Dermis microvascular lymphatic vessel endothelial cell (primary cell): Measurements from ENCODE around the gene PGR. TPM values are rescaled to one million over a fixed set of nuclear protein-coding genes. Genes with fewer than 3 reads are reported as not detected.

Experiments used
- DNase-seq, 2 donors: peaks; one replicate each; pipeline versions ENCODE4 v3.0.0 to v3.0.0-alpha.2; 2010; ENCODE audit warnings: low read depth in 2 of 2
- total RNA-seq: library from RNA; depleted of rRNA; stranded (reverse); fragments of >200 nt; gene quantifications from 2 replicates; pipeline ENCODE4 v1.2.1, GENCODE V29; 2014

PGR gene
- total RNA-seq = under 0.01 TPM in 2 replicates

DNA sequence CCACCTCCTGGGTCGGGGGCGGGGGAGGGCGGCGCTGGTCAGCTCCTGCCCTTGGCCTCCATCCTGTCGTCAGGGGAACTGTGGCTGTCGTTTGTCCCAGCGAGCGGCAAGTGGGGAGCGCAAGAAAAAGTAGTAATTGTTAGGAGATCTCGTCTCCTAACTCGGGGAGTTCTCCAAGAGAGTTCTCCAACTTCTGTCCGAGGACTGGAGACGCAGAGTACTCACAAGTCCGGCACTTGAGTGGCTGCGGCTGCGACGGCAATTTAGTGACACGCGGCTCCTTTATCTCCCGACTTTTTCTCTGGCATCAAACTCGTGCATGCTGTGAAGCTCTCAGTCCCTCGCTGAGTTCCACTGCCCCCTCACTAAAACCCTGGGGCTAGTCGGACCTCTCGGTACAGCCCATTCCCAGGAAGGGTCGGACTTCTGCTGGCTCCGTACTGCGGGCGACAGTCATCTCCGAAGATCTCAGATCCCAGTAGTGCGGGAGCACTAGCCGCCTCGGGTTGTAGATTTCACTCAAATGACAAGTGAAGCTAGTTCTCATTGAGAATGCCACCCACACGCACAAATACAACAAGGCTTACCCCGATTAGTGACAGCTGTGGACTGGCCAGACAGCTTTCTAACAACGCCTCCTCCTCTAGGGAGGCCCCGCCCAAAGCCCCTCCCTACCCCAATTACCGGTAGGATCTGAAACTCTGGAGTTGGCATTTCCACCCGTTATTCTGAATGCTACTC, at the start of gene PGR:
PGR (minus strand) TSS at position 611 of the 741 bp plus-strand sequence. CDS start 743 bp downstream, outside the sequence.
- DNase-seq = no peak

DNA sequence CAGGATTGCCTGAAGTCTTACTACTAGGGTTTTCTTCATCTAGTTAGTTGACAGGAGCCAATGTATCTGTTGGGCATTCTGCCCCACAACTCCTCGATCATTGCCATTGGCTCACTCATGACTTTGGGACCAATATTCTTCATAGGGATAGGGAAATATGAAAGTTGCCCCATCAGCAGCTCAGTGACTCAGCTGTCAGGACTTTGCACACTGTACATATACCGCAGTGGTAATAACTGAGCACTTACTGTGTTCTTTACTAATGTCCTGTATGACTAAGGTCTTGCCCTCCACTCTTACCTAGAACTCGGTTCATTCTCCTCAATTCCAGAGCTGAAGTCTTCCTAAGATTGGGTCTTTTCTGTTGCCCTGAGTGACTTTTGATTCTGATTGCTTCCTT, 46.8 kb upstream of the PGR start:
- no peak for DNase-seq

DNA sequence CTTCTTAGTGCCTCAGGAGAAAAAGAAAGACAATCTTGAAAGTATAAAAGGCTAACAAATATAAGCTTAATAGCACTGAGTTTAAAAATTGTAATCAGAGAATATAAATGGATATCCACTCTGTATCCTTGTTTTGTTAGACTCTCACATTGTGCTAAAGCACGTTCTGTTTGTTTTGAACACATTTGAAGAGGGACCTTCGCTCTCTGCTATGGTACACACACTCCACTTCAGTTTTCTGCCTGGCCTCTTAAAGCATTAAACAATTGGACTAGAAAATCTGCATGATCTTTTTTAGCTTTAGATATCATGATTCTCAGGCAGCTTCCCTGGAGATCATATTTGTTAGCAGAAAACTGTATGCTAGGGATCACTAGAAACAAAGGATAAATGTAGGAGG, 40.3 kb upstream of the PGR start:
- no peak for DNase-seq

DNA sequence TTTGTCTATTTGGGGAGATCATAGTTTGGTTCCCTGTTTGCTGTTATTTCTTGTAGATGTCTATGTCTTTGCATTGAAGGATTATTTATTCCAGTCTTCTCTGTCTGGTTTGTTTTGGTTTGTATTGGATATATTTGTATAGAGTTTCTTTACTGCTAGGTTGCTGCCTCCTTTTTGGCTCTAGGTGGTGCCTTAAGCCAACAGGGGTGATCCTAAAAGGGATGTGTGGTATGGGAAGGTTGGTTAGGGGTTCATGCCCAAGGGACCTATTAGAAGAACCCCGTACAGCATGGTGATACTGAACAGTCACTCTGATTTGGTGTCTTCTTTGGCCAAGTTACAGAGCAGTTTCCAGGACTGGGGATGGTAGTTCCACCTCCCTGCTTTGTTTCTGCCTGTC, 36.4 kb upstream of the PGR start:
- DNase-seq = no peak

DNA sequence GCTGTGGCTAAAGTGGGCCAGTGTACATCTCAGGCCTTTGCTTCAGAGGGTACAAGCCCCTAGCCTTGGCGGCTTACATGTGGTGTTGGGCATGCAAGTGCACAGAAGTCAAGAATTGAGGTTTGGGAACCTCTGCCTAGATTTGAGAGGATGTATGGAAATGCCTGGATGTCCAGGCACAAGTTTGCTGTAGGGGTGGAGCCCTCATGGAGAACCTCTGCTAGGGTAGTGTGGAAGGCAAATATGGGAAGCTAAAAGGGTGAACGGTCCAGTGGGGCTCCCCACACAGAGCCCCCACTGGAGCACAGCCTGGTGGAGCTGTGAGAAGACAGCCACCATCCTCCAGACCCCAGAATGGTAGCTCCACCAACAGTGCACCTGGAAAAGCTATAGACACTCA, 28.5 kb upstream of the PGR start:
- no peak for DNase-seq

DNA sequence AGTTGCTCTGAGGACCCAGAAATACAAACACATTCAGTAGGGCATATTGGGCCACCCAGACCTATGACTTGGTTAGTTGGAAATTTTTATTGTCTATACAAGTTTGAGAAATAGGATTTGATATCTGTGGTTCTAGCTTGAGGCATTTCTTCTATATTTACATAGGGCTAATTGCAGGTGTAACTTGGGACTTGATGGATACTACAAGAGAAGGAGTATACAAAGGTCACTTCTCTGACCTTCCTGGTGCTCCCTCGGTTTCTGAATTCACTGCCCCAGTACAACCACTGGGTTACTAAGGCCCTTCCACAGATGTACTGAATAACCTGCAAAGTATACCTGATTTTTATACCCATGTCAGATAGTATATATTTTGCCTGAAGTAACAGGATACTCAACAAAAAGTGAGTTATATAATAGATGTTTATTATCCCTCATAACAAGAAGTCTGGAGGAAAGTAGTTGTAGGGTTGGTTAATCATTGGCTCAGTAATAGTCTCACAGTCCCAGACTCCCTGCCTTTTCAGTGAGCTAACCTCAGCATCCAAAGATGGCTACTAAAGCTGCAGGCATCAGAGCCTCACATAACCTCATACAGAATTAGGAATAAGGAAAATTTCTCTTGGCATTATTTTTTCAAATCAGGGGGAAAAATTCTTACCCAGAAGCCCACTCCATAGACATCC, 8.8 kb upstream of the PGR start:
- DNase-seq = no peak

DNA sequence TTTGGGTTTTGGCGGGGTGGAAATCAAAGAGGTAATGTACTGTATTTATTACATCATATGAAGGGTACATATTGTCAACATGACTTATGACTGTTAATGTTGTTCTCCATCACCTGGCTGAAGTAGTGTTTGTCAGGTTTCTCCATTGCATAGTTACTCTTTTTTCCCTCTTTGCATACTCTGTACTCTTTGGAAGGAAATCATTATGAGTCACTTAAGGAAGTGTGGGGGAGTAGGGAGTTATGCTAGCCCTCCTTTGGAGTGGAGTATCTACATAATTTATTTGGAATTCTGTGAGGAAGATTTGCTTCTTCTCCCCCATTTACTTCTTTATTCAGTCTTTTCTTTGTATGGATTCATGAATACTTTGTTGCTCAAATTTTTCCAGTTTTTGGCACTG, 3.6 kb upstream of the PGR start:
- no peak for DNase-seq

DNA sequence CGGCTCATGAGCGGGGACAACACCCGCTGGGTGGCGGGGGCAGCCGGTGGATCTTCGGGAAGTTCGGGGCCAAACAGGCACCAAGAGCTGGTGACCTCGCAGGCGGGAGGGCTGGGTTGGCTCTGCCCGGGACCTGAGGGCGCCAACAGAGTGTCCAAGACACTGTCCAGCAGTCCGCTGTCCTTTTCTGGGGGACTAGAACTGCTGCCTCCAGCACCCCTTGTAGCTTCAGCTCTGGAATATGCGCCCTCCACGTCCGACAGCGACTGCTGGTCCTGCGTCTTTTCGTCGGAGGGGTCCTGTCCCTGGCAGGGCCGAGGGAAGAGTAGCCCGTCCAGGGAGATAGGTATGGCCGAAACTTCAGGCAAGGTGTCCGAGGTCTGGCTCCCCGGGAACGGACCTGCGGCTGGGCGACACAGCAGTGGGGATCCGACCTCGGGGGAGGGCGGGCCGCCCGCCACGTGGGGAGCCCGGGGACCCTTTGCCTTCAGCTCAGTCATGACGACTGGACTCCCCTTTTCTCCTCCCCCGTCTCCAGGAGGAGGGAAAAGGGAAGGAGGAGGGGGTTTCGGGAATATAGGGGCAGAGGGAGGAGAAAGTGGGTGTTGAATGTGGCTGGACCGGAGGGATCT, 926 bp downstream of the PGR start:
- no peak for DNase-seq

DNA sequence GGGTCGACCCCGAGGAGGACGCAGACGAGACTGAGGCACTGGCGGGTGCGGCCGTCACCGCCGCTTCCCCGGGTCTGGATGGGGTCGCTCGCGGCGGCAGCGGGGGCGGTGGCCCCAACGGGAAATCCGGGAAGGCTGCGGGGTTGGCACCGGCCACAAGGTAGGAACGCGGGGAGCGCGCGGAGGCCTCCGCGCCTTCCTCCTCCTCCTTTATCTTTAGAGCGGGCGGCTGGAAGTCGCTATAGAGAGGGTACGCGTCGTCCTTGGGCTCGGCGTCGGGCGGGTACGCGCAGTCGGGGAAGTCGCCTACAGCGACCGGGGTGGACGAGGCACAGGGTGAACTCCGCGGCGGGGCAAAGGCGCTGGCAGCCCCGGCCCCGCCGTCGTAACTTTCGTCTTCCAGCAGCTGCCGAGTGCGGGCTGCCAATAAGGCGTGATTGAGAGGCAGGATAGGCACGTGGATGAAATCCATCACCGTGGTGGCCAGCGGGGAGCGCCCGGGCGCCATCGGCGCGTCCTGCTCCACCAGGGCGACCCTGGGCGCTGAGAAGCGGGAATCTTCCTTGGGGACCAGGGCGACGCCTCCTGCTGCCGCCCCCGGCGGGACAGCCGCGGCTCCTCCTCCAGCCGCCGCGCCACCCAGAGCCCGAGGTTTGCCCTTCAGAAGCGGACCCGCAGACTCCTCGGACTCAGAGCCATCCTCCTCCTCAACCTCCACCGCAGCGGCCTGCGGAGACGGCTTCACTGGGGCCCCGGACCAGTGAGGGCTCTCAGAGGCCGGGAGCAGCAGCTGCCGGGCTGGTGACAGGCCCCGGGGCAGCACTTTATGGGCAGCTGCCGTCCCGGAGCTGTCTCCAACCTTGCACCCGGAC, 1.7 kb downstream of the PGR start:
- no peak for DNase-seq

DNA sequence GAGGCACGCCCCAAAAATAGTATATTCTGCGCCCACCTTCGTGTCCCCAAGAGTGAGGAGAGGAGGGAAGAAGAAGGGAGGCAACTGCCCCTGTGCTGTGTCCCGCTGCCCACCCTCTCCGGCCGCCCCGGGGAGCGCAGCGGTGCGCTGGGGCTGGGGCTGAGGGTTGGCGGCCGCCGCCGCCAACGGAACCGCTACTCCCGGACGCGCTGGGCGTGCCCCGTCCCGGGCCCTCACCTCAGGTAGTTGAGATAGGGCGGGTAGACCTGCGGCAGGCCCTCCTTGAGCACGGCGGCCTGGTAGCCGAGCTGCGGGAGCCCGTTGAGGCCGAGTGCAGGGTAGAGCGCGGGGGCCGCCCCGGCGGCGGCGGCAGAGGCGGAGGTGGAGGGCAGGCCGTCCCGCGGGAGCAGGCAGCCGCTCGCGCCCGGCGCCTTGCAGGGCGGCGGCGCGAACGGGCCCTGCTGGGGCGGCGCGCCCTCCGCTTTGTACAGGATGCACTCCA, 2.4 kb downstream of the PGR start:
- DNase-seq = no peak

DNA sequence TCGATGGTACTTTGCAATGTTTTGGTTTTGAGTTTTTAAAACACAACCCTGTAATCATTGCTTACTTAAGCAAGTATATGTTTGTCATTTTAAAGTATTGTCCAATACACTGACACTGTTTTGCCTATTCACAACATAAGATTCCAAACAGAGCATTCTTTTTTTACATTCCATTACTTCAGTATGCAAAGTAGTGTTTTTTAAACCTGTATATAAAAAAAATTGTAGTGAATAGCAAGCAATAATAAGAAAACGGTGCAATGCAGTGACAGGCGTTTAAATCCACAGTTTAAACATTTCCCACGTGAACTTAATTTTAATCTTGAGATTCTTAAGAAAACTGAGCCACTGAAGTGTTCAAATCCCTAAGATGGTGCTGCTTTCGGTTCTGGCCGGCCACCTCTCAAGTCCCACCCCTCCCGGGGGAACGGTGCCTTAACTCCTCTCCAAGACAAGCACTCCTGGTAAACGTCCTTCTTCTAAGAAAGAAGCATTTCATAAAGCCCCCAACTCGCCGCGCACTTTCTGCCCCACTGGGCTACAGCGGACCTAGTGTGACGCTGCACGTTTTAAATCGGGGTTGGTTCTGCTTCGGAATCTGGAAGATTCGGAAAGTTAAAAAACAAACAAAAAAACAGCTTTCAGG, 2.9 kb downstream of the PGR start:
- no peak for DNase-seq

DNA sequence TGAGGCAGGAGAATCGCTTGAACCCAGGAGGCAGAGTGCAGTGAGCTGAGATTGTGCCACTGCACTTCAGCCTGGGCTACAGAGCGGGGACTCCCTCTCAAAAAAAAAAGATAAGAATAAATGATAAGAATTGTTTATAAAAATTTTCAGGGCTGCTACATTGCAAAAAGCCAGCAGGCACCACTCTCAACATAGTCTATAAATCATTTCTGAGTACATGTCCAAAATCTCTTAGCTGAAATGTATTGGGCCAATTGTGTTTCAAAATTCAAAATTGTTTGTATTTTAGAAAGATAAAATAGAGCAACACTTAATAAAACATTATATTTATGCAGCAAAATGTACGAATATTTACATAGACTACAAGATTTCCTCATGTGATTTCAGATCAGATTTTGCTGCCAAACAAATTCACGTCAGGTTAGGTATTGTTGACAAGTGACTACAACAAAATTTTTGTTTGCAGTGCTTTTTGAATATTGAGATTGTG, 13.9 kb downstream of the PGR start:
- no peak for DNase-seq

DNA sequence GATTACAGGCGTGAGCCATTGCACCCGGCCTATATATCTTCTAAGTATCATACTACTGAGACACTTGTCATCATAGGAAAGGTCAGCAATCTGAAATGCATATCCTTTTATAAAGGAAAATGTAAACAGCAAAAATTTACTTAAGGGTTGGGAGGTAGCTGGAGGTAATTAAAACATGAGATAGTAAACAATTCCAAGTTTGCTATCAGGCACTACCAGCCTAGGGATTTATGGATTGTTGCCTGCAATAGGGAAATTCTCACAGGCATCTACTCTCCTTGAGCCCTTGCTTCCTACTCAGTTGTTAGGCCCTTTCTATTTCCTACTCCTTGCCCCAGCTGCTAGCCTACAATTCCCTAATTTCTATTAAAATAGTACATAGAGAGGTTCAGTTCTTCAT, 16.1 kb downstream of the PGR start:
- no peak for DNase-seq

DNA sequence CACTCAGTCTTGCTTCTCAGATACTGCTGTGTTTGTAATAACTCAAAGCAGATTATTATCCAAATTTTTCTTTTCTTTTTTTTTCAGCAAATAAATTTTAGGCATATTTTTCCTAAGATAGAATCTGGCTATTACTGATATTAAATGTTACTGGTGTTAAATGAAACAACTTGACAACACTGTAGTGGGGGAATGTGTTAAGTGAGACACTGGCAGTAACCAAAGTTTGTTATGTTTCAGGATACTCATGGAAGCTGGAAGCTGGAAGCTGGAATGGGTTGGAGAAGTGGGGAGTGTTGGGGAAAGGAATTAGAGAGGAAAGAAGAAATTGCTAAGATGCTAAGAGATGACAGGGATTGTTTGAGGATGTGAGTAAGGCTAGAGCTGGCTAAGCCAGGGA, 24.9 kb downstream of the PGR start:
- no peak for DNase-seq

DNA sequence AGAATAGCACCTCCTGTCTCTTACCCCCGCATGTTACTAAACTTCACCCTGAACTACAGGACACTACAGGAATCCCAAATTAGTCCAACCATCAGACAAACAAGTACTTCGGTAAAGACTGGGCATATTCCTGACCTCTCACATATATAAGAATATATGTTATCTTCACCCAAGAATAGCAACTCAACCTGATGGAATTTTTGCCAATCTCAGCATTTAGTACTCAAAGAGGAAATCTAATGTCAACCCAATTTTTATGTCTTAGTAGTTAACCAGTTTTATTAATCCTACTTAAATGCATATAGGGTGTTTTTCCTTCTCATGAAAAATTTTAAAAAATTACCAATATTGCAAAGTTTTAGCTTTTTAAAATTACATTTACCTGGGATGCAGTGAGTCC, 26.2 kb downstream of the PGR start:
- no peak for DNase-seq

DNA sequence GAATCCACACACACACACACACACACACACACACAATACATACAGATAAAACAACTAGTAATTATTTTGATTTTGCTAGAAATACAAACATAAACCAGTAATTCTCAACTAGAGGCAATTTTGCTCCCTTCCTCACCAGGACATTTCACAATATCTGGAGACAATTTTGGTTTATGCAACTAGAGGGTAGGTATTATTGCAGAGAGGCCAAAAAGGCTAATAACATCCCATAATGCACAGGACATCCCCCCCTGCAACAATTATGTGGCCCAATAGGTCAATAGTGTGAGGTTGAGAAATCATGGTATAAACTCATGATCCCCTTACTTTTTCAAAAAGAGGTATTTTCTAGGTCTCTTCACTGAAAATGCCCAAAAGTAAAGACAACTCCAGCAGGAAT, 29.0 kb downstream of the PGR start:
- no peak for DNase-seq

DNA sequence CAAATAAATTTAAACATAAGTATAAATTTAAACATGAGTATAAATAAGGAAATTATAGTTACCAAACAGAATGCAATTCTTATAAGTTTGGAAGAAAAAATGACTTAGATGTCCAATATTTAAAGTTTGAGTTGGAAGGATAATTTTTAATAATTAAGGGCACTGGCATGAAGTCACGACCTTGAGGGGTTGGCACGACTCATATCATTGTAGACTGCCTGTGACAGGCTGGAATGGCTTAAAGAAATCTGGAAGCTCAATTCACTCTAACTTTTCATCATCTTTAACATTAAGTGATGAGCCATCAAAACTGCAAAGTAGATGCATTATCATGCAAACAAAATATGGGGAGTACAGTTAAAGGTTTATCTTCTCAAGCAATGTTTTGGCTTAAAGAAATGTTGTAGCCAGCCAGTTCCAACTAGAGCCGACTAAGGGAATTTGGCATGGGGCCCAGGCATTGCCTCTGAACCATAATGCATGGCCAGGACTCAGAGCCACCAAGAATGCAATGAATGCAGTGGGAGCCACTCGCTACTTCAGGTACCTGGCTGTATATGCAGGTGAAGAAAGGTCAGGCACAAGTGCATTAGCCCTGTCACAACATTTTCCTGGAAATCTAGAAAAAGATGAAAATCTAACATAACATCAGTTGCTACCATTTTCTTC, 33.4 kb downstream of the PGR start:
- no peak for DNase-seq

DNA sequence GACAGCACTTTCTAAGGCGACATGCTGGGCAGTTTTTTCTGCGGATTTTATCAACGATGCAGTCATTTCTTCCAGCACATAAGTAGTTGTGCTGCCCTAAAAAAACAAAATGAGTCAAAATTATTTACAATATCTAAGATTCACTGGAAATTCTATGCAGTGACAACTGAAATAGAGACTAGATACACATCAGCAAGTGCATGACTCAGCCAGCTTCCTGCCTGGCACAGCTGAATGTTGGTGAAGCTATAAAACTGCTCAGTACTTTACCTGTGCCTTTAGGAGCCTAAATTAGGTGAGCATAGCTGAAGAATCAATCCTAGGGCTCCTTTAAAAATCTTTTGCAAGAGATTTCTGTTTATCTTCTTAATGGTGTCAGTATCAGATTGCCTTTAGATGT, 37.8 kb downstream of the PGR start:
- no peak for DNase-seq

DNA sequence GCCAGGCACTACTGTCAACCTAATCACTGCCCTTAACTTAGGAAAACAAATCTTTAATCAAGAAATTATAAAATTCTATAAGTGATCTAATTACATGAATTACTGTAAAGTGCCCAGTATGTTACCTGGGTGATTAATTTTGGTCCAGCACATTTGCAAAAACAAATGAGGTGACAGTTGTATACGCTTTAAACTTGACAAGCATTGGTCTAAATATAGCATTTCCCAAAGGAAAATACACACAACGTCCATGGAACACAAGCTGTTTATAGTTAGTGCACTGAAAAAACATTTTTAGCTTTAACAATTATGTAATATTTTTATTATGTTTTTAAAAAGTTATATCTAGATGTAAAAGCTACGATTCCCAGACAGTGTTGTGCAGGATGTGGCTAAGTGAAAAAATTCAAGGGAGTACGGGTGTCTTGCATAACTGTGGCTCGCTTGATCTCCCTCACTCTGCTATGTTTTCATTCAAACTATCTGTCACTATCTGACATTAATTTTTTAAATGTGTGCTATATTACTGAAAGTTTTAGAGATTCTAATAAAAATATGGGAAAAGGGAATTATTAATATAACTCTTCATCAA, 38.8 kb downstream of the PGR start:
- DNase-seq = no peak

DNA sequence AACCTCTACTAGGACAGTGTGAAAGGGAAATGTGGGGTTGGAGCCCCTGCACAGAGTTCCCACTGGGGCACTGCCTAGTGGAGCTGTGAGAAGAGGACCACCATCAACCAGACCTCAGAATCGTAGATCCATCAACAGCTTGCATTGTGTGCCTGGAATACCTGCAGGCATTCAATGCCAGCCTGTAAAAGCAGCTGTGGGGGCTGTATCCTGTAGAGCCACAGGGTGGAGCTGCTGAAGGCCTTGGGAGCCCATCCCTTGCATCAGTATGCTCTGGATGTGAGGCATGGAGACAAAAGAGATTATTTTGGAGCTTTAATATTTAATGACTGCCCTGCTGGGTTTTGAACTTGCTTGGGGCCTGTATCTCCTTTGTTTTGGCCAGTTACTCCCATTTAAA, 46.3 kb downstream of the PGR start:
- no peak for DNase-seq
